ENCODE results near the gene STOML2.
A peak's percentile ranks its signal among the peaks of the same experiment; 100 is the strongest.

STOML2 gene

DNA sequence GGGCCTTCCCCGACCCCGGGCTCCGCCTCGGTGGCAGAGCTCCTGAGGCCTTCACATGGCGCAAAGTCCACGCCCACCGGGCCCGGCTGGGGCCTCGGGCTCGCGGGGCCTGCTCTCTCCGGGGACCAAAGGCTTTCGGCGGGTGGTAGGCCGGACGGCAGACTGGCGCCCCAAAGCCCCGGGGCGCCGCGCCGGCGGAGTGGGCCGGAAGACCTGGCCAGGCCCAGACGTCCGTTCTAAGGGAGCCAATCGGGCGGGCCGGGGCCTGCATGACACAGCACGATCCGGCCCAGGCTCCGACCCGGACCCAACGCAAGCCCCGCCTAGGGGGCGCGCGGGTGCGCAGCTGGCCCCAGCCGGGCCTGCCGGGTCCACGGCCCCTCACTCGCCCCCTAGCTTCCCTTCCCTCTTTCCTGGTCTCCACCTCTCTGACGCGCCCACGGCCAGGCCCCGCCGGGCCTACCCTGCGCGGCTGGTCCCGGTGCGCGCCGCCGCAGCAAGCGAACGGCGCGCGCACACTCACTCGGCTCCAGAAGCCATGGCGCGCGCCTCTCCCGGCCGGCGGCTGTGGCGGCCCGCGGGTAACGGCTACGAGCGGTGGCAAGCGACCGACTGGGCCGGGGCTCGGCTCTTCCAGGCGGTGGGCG is 31.0 kb downstream of the STOML2 start:
- DNase-seq, result peak; percentile 16

DNA sequence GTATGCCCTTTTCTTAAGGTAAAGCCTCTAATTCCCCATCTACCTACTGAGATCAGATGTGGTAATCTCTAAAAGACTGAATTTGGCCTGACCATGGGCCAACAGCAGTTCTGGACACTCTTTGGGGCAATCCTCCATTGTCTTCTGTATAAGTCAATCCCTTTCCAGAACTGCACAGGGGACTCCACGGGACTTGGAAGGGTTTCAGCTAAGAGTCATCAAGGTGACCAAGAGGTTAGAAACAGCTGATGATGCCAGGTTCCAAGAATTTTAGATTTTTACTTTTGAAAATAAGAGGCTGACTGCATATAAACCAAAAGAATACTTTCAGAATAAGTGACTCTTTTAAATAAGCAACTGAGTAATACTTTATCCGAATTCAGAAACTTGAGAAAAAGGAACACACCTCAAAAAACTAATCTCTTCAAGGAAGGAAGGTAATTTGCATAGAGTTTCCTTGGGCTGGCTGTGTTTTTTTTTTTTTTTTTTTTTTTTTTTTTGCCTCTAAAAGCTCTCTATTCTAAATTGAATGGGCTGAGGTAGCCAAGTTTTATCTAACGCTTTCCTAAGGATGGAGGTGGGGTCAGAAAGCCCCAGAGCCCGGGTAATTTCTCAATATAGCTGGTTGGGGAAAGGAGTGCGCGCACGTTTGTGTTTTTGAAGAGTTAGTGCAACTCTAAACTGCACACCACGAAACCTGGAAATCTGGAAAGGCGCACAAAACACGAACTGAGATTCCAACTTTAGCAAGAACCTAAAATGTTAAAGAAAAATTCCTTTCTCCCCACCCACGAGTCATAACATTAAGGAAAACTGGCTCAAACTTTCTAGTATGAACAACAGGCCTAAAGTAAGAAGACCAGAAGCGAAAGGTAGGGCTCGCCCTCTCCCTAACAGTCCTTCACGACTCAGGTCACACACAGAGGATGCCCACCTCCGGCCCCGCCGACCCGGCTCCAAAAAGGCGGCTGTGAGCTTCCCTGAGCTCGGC is 31.8 kb downstream of the STOML2 start:
- no peak for DNase-seq

DNA sequence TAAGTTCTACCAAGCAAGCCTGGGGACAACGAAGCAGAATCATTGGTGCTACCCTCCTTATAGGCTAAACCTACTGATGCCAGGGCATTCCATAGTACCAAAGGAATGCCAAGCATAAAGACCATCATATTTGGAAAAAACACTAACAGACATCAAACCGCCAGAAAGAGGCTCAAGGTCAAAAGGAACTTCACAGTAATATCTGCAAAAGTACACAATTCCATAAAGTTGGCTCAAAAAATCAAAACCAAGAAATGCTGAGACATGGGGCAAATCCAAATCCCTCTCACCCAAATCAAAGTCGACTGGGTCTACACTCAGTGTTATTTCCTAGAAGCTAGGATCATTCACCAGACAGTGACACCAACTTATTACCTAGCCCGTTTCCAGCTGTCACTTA is 33.9 kb downstream of the STOML2 start:
- no peak for DNase-seq

DNA sequence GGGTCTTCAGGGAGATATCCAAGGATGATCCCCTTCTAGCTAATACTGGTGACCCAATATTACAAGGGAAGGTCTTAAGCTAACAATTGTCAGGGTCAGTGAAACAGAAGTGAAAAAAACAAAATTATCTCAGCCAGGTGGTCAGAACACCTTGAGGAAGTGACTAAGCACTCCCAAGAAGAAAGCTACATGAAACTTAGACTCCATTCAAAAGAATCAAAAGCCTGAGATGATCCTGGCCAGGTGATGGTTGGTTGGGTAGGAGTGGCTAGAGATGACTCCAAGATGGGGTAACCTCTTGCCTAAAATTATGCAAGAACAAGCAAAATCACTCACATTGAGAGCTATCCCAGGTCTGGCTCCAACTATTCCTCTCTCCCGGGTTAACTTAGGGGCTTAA is 35.9 kb downstream of the STOML2 start:
- DNase-seq, result no peak

DNA sequence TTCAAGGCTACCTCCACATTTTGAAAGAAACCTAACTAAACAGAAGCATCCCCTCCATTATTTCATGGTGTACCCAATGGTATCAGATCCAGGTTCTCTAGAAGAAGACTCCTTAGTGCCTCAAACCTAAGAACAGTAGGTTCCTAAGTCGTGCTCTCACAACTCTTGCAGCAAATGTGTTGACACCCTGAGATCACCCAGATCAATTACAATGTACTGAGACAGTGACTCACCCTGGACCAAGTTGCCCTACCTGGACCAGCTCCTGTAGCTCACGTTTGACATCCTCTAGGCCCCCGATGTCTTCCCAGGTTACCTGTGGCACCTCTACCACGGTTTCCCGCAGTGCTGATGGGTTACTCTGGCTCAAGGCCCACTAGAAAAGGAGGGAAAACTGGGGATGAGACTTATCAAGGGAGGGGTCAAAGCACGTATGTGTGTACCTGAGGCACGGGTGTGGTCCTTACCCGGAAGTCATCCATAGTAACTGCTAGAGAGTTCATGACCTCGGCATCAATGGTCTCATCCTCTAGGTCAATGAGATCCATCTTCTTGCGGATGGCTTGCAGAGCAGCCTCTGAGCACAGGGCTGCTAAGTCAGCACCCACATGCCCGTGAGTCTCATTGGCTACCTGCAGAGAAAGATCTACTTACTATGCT is 42.3 kb downstream of the STOML2 start:
- DNase-seq, result no peak

DNA sequence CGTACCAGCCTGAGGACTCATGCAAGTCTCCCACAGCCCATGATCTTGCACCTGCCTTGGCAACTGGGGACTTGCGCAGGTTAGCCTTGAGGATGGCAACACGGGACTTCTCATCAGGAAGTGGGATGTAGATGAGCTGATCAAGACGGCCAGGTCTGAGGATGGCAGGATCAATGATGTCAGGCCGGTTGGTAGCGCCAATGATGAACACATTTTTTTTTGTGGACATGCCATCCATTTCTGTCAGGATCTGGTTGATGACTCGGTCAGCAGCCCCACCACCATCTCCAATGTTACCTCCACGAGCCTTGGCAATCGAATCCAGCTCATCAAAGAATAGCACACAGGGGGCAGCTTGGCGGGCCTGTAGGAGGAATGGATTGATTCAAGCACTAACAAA is 43.5 kb downstream of the STOML2 start:
- no peak for DNase-seq

DNA sequence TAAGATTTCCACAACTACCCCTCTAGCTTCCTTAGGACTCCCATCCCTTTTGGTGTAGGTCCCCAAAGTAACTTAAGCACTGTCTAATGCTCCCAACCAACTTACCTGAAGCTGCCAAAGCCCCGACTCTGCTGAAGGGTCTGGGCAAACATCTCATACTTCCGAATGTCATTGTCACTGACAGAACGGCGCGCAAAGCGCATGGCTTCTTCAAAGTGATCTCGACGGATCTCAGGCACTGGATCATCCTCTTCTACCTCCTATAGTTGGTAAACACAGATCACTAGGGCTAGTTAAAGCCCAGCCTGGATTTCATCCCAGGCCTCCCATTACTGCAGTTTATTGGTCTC is 45.7 kb downstream of the STOML2 start:
- no peak for DNase-seq

DNA sequence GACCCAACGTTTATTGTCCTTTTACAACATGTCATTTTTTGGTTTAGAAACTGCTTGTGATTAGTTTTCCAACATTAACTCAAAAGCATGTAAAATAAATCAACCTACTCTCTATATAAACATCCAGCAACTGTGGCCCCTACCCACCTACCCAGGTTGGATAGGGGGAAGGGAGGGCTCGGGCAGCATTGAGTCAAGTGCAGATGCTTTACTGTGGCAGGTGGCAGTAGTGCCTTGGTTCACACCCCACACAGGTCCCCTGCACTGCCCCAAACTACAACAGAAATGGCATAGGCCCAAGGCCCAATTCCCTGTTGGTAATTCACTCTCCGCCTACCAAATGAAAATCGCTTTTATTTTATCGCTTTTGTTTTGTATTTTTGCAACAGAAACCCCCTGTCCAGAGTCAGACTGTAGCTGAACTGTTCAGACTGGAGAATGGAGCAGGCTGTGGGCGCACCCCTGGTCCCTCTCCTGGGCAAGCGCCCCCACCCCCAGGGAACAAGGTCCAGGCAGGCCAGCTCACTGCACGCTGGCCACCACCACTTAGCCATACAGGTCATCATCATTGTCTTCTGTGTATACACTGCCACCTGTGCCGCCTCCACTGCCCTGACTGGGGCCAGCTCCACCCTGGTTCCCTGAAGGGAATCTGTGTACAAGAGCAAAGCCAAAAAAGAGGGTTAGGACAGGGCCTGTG is 46.2 kb downstream of the STOML2 start:
- no peak for DNase-seq

DNA sequence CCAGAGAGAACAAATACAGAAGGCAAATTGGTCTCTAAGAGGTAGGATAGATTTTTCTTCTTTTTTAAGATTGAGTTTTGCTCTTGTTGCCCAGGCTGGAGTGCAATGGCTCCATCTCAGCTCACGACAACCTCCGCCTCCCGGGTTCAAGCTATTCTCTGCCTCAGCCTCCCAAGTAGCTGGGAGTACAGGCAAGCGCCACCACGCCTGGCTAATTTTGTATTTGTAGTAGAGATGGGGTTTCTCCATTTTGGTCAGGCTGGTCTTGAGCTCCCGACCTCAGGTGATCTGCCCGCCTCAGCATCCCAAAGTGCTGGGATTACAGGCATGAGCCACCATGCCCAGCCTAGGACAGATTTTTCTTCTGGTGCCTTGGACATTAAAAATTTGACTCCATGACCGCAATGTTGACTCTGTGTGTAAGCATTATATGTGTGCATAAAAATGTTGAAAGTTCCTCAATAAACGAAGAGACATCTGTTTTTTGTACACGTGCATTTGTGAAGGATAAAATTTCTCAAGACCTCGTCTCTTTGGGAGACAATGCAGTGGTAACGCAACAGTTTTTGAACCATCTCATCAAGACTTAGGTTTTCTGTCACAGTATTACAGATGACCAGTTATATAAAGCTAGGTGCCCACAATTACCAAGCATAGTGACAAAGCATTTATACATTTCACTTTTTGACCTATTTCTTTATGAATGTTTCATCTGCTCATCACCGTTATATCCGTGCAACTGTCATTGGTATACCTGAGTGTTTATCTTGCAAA is 47.9 kb downstream of the STOML2 start:
- no peak for DNase-seq

DNA sequence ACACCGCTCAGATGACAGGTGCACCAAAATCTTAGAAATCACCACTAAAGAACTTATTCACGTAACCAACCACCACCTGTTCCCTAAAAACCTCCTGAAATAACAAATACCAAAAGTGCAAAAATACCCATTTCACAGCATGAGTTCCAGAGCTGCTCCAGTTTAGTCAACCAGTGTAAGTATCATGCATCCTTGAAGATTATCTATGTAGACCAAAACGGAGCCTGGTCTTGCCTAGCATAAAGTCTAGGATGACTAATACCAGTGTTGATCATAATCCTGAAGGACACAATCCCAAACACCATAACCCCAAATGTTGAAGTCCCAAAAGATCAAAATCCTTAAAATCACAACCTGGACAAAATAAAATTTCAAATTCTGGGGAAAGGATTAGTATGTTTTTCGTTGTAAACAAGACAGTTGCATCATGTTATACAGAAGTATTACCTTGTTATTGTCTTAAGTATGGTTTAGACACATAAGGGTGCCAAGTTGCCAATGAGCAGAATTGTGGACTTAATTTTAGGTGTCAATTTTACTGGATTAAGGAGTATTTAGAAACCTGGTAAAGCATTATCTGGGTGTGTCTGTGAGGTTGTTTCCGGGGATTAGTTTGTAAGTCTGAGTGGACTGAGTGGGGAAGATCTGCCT is 48.6 kb downstream of the STOML2 start:
- no peak for DNase-seq

DNA sequence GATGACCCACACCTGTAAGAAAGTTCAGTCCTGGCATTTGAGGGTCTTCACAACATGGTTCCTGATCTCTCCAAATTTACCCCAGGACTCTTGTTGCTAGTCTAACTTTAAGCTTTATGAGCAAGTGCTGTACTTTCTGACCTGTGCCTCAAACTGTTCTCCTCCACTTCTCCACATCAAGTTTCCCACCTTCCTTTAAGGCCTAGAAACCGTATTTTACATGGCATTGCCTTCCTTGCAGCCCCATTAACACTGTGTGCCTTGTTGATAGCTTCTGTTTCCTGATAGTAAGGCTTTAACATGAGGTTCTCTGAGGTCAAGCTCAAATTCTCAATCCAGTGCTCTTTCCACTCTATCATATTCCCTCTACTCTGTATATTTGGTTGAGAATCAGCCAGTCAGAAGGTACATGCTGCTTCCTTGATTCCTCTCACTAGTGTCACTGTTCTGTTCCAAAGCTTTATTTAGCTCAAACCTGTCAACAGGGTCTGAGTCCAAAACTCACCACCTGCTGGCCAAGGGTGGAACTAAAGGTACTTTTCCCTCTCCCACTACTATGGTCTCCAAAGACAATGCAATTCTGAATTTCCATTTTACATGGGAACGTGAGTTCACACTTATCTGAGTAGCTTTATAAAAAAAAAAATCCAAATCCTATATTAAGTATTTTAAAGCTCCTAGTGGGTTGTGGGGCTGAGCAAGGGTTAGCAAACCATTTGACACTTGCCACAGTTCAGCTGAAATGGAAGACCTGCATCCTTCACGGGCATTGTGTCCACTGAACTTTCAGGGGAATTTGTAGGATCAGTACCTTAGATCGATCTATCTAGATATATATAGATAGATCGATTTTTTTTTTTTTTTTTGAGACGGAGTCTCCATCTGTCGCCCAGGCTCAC is 51.6 kb downstream of the STOML2 start:
- no peak for DNase-seq
